WTC11 (cell line): ENCODE measurements around the gene RCVRN. TPM values are rescaled to one million over a fixed set of nuclear protein-coding genes. Genes with fewer than 3 reads are reported as not detected.

Source experiments
- ATAC-seq: fragments of 200-7000 bp; cut with Tn5 transposase; 2 replicates; pipeline ENCODE4 v1.10.0; 2021; ENCODE audit warnings: mild to moderate bottlenecking, moderate library complexity
- CTCF ChIA-PET: fragments of 300-600 bp; sonication (Branson Sonifier 250); formaldehyde crosslinking; loops from one replicate; lab custom pipeline; 2021; ENCODE audit warnings: antibody characterized with exemption; lab: Charles Lee
- POLR2A ChIA-PET: fragments of 350-600 bp; sonication (Branson Sonifier 250); formaldehyde crosslinking; loops from one replicate; lab custom pipeline; 2021; ENCODE audit warnings: antibody characterized with exemption; lab: Charles Lee
- DNase-seq: peaks from one replicate; pipeline ENCODE4 v3.0.0; 2021; ENCODE audit warnings: low spot score
- H3K27ac Mint-ChIP-seq: 2 replicates; pipeline ENCODE4 v1.8.0; 2021; ENCODE audit warnings: mixed read lengths
- H3K27me3 Mint-ChIP-seq: 2 replicates; pipeline ENCODE4 v1.8.0; 2021; ENCODE audit warnings: low read depth, mild to moderate bottlenecking, moderate library complexity, mixed read lengths
- H3K36me3 Mint-ChIP-seq: 2 replicates; pipeline ENCODE4 v1.8.0; 2021; ENCODE audit warnings: mixed read lengths
- H3K4me1 Mint-ChIP-seq: 2 replicates; pipeline ENCODE4 v1.8.0; 2022; ENCODE audit warnings: mixed read lengths
- H3K4me3 Mint-ChIP-seq: 2 replicates; pipeline ENCODE4 v1.8.0; 2021; ENCODE audit warnings: mild to moderate bottlenecking, moderate library complexity, mixed read lengths
- H3K9me3 Mint-ChIP-seq: 2 replicates; pipeline ENCODE4 v1.8.0; 2021; ENCODE audit warnings: mixed read lengths
- ATF3 ChIP-seq: sonication (generic); formaldehyde crosslinking; conservative IDR thresholded peaks from 2 replicates; pipeline ENCODE4 v1.8.1; 2022; ENCODE audit warnings: mild to moderate bottlenecking, missing genetic modification reagents
- ATF6 ChIP-seq: sonication (generic); formaldehyde crosslinking; IDR thresholded peaks from 2 replicates; pipeline ENCODE4 v1.8.1; 2023; ENCODE audit warnings: mild to moderate bottlenecking, missing genetic modification reagents
- EMX1 ChIP-seq: fragments of 250-450 bp; sonication (Bioruptor Pico); IDR thresholded peaks from 2 replicates; pipeline ENCODE4 v1.8.0; 2021; ENCODE audit warnings: mild to moderate bottlenecking
- ETV6 ChIP-seq: sonication (generic); formaldehyde crosslinking; IDR thresholded peaks from 2 replicates; pipeline ENCODE4 v1.8.1; 2022; ENCODE audit warnings: mild to moderate bottlenecking, missing genetic modification reagents
- GTF2I ChIP-seq: fragments of 250-450 bp; sonication (Bioruptor Pico); conservative IDR thresholded peaks from 2 replicates; pipeline ENCODE4 v1.4.0; 2021; ENCODE audit warnings: mild to moderate bottlenecking
- HMGA2 ChIP-seq: fragments of 250-450 bp; sonication (Bioruptor Pico); IDR thresholded peaks from 2 replicates; pipeline ENCODE4 v1.4.0; 2021; ENCODE audit warnings: mild to moderate bottlenecking, moderate library complexity
- NFE2L1 ChIP-seq: sonication (generic); formaldehyde crosslinking; IDR thresholded peaks from 2 replicates; pipeline ENCODE4 v1.8.1; 2023; ENCODE audit warnings: missing genetic modification reagents
- NR2C2 ChIP-seq: sonication (generic); formaldehyde crosslinking; IDR thresholded peaks from 2 replicates; pipeline ENCODE4 v1.8.0; 2022; ENCODE audit warnings: mild to moderate bottlenecking, missing genetic modification reagents
- PRRX2 ChIP-seq: fragments of 250-450 bp; sonication (Bioruptor Pico); IDR thresholded peaks from 2 replicates; pipeline ENCODE4 v1.8.0; 2021; ENCODE audit warnings: mild to moderate bottlenecking
- TEAD1 ChIP-seq: sonication (generic); formaldehyde crosslinking; IDR thresholded peaks from 2 replicates; pipeline ENCODE4 v1.8.0; 2022; ENCODE audit warnings: mild to moderate bottlenecking, missing genetic modification reagents
- TEAD4 ChIP-seq: sonication (generic); formaldehyde crosslinking; IDR thresholded peaks from 2 replicates; pipeline ENCODE4 v1.8.0; 2022; ENCODE audit warnings: mild to moderate bottlenecking, missing genetic modification reagents
- ZNF121 ChIP-seq: sonication (generic); formaldehyde crosslinking; IDR thresholded peaks from 2 replicates; pipeline ENCODE4 v1.8.0; 2023; ENCODE audit warnings: missing genetic modification reagents
- ZNF138 ChIP-seq: sonication (generic); formaldehyde crosslinking; conservative IDR thresholded peaks from 2 replicates; pipeline ENCODE4 v1.8.1; 2022; ENCODE audit warnings: mild to moderate bottlenecking, moderate library complexity, missing genetic modification reagents
- ZNF219 ChIP-seq: sonication (generic); formaldehyde crosslinking; IDR thresholded peaks from 2 replicates; pipeline ENCODE4 v1.8.0; 2023; ENCODE audit warnings: missing genetic modification reagents, mild to moderate bottlenecking, borderline replicate concordance
- ZNF281 ChIP-seq: sonication (generic); formaldehyde crosslinking; IDR thresholded peaks from 2 replicates; pipeline ENCODE4 v1.8.0; 2023; ENCODE audit warnings: mild to moderate bottlenecking, missing genetic modification reagents
- ZNF416 ChIP-seq: fragments of 250-450 bp; sonication (Bioruptor Pico); IDR thresholded peaks from 2 replicates; pipeline ENCODE4 v1.9.0; 2021; ENCODE audit warnings: mild to moderate bottlenecking, inconsistent platforms
- ZNF423 ChIP-seq: fragments of 250-450 bp; sonication (Bioruptor Pico); IDR thresholded peaks from 2 replicates; pipeline ENCODE4 v2.1.2; 2022; ENCODE audit warnings: mild to moderate bottlenecking, moderate library complexity
- ZNF671 ChIP-seq: fragments of 250-450 bp; sonication (Bioruptor Pico); IDR thresholded peaks from 2 replicates; pipeline ENCODE4 v1.8.0; 2021; ENCODE audit warnings: mild to moderate bottlenecking
- total RNA-seq: library from RNA; stranded (reverse); gene quantifications from 3 replicates; pipeline ENCODE4 v1.2.3, GENCODE V29; 2021
- TF ChIP-seq, protein P1 (sequence below): sonication (generic); formaldehyde crosslinking; IDR thresholded peaks from 2 replicates; pipeline ENCODE4 v1.8.0; 2023; ENCODE audit warnings: missing genetic modification reagents
- TF ChIP-seq, protein P2 (sequence below): fragments of 250-450 bp; sonication (Bioruptor Pico); IDR thresholded peaks from 2 replicates; pipeline ENCODE4 v1.9.0; 2021; ENCODE audit warnings: mild to moderate bottlenecking
- TF ChIP-seq, protein P3 (sequence below): fragments of 250-450 bp; sonication (Bioruptor Pico); IDR thresholded peaks from 2 replicates; pipeline ENCODE4 v1.9.0; 2021; ENCODE audit warnings: mild to moderate bottlenecking
- TF ChIP-seq, protein P4 (sequence below): fragments of 250-450 bp; sonication (Bioruptor Pico); IDR thresholded peaks from 2 replicates; pipeline ENCODE4 v1.9.0; 2021; ENCODE audit warnings: moderate library complexity, mild to moderate bottlenecking, inconsistent platforms, borderline replicate concordance
- TF ChIP-seq, protein P5 (sequence below): sonication (generic); formaldehyde crosslinking; IDR thresholded peaks from 2 replicates; pipeline ENCODE4 v1.8.0; 2022; ENCODE audit warnings: mild to moderate bottlenecking, missing genetic modification reagents

RCVRN gene
- total RNA-seq, 1 experiment from 2014 or later = not detected

- Mint-ChIP-seq H3K36me3 (peaks cover 5% of the 10 kb centered on the region; the same call in 1 of the 2 replicates), H3K4me1 (no peaks in the 10 kb centered on the region), H3K27ac (no peak overlapping the region), H3K4me3 (no peak overlapping the region), H3K9me3 (peaks cover 7% of the 10 kb centered on the region; the same call in 1 of the 2 replicates), H3K27me3 (no peaks in the 10 kb centered on the region)
- ChIA-PET CTCF (interaction anchor here (1.1 kb wide), 1 partner anchor 14 kb away, joined by 5 read pairs; no protein-coding TSS in a partner anchor), POLR2A (no interaction called here)
- DNase-seq (no peak), ATAC-seq (no peak)
- TF ChIP-seq ETV6 (CRISPR knock-in tag) (no peak), ATF3 (no peak), ZNF423 (no peak), GTF2I (no peak), ATF6 (CRISPR knock-in tag) (no peak), ZNF281 (CRISPR knock-in tag) (no peak), ZNF219 (no peak), EMX1 (CRISPR knock-in tag) (no peak), ZNF671 (no peak), PRRX2 (no peak), ZNF121 (CRISPR knock-in tag) (no peak), ZNF138 (CRISPR knock-in tag) (no peak), TEAD4 (no peak), ZNF416 (CRISPR knock-in tag) (no peak), NR2C2 (no peak)
- TF ChIP-seq, protein P1, sequence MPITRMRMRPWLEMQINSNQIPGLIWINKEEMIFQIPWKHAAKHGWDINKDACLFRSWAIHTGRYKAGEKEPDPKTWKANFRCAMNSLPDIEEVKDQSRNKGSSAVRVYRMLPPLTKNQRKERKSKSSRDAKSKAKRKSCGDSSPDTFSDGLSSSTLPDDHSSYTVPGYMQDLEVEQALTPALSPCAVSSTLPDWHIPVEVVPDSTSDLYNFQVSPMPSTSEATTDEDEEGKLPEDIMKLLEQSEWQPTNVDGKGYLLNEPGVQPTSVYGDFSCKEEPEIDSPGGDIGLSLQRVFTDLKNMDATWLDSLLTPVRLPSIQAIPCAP (CRISPR knock-in tag) = no peak
- TF ChIP-seq, protein P2, sequence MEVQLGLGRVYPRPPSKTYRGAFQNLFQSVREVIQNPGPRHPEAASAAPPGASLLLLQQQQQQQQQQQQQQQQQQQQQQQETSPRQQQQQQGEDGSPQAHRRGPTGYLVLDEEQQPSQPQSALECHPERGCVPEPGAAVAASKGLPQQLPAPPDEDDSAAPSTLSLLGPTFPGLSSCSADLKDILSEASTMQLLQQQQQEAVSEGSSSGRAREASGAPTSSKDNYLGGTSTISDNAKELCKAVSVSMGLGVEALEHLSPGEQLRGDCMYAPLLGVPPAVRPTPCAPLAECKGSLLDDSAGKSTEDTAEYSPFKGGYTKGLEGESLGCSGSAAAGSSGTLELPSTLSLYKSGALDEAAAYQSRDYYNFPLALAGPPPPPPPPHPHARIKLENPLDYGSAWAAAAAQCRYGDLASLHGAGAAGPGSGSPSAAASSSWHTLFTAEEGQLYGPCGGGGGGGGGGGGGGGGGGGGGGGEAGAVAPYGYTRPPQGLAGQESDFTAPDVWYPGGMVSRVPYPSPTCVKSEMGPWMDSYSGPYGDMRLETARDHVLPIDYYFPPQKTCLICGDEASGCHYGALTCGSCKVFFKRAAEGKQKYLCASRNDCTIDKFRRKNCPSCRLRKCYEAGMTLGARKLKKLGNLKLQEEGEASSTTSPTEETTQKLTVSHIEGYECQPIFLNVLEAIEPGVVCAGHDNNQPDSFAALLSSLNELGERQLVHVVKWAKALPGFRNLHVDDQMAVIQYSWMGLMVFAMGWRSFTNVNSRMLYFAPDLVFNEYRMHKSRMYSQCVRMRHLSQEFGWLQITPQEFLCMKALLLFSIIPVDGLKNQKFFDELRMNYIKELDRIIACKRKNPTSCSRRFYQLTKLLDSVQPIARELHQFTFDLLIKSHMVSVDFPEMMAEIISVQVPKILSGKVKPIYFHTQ = no peak
- TF ChIP-seq, protein P3, sequence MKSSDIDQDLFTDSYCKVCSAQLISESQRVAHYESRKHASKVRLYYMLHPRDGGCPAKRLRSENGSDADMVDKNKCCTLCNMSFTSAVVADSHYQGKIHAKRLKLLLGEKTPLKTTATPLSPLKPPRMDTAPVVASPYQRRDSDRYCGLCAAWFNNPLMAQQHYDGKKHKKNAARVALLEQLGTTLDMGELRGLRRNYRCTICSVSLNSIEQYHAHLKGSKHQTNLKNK (CRISPR knock-in tag) = no peak
Measured at GRCh38 chr17:9942885-9943284, 37.8 kb upstream of the RCVRN start.

- CTCF ChIA-PET = interaction anchor here (0.6 to 1.2 kb wide), 3 partner anchors 13 to 197 kb away, joined by 3 to 5 read pairs (median 3); no protein-coding TSS in a partner anchor
- DNase-seq (no peak), ATAC-seq (no peak)
- Mint-ChIP-seq H3K9me3 (peaks cover 7% of the 10 kb centered on the region; the same call in 1 of the 2 replicates), H3K27me3 (no peaks in the 10 kb centered on the region), H3K36me3 (peaks cover 5% of the 10 kb centered on the region; the same call in 1 of the 2 replicates), H3K4me3 (no peak overlapping the region), H3K4me1 (no peaks in the 10 kb centered on the region), H3K27ac (no peak overlapping the region)
- POLR2A ChIA-PET = interaction anchor here (0.6 kb wide), 1 partner anchor 245 kb away, joined by 5 read pairs; no protein-coding TSS in a partner anchor
- TF ChIP-seq NFE2L1 (CRISPR knock-in tag) (no peak), ZNF423 (no peak), HMGA2 (CRISPR knock-in tag) (no peak), TEAD1 (CRISPR knock-in tag) (no peak)
- TF ChIP-seq, protein P4, sequence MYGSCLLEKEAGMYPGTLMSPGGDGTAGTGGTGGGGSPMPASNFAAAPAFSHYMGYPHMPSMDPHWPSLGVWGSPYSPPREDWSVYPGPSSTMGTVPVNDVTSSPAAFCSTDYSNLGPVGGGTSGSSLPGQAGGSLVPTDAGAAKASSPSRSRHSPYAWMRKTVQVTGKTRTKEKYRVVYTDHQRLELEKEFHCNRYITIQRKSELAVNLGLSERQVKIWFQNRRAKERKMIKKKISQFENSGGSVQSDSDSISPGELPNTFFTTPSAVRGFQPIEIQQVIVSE = no peak
- TF ChIP-seq, protein P5, sequence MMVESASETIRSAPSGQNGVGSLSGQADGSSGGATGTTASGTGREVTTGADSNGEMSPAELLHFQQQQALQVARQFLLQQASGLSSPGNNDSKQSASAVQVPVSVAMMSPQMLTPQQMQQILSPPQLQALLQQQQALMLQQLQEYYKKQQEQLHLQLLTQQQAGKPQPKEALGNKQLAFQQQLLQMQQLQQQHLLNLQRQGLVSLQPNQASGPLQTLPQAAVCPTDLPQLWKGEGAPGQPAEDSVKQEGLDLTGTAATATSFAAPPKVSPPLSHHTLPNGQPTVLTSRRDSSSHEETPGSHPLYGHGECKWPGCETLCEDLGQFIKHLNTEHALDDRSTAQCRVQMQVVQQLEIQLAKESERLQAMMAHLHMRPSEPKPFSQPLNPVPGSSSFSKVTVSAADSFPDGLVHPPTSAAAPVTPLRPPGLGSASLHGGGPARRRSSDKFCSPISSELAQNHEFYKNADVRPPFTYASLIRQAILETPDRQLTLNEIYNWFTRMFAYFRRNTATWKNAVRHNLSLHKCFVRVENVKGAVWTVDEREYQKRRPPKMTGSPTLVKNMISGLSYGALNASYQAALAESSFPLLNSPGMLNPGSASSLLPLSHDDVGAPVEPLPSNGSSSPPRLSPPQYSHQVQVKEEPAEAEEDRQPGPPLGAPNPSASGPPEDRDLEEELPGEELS (CRISPR knock-in tag) = no peak
- TF ChIP-seq, protein P2 = no peak
Measured at GRCh38 chr17:9941305-9941704, 36.2 kb upstream of the RCVRN start.
